Stomach (tissue), 4 donors: Measurements from ENCODE around the gene DNAAF9.

Experiments used
- CTCF ChIP-seq, 7 experiments: fragments of 450-650 bp in 4 of 7; fragments of 200-600 bp in 3 of 7; sonication (generic) in 3 of 7; IDR thresholded peaks; one replicate each; pipeline ENCODE4 v1.5.1; 2016 to 2019; ENCODE audit warnings: antibody characterized with exemption in 7 of 7, control low read depth in 2 of 7, mild to moderate bottlenecking in 1 of 7
- EP300 ChIP-seq: sonication (generic); formaldehyde crosslinking; IDR thresholded peaks from one replicate; pipeline ENCODE4 v1.6.1; 2017; ENCODE audit warnings: antibody characterized with exemption
- POLR2A ChIP-seq, 4 donors: fragments of 450-650 bp; IDR thresholded peaks; one replicate each; pipeline ENCODE4 v1.6.1; 2016; ENCODE audit warnings: antibody characterized with exemption in 4 of 4, control low read depth in 2 of 4, mild to moderate bottlenecking in 1 of 4, moderate library complexity in 1 of 4

DNA sequence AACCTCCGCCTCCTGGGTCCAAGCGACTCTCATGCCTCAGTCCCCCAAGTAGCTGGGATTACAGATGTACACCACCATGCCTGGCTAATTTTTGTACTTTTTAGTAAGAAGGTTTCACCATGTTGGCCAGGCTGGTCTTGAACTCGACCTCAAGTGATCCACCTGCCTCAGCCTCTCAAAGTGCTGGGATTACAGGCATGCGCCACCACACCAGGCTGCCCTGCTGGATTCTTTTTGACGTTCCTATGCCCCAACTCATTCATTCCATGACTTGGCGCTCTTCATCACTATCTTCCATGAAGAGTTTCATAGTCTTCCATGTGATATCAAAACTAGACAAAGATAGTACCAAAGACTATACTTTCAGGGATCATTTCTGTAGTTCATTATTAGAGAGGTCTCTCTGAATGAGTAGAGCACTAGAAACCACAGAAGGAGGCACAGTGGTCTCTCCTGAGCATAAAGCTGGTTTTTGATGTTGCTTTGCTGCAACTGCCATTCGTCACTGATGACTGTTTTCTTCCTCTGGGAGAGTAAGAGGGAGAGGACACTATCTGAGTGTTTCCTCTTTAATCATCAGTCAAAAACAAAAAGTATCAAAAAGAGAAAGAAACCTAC is 23.5 kb downstream of the DNAAF9 start:
- TF ChIP-seq CTCF (IDR thresholded peaks at IDR 0.05): no peak
- no peak for TF ChIP-seq POLR2A (IDR thresholded peaks at IDR 0.05)
- no peak for TF ChIP-seq EP300
